Activated CD4-positive, CD25-positive, alpha-beta regulatory T cell (primary cell): Measurements from ENCODE around the gene ZNF618.

ENCODE experiments used
- DNase-seq, 4 experiments: peaks; one replicate each; lab custom pipeline; 2025; lab: John Stamatoyannopoulos, UW

ZNF618 gene

GRCh38 chr9:113934167-113934828 lies 58.2 kb downstream of the ZNF618 start:
- no peak for DNase-seq

GRCh38 chr9:113934829-113935676 lies 58.9 kb downstream of the ZNF618 start:
- no peak for DNase-seq

GRCh38 chr9:113935677-113936380 lies 59.7 kb downstream of the ZNF618 start:
- DNase-seq, result no peak

- DNase-seq, result no peak
Measured at GRCh38 chr9:113940077-113940476, 64.0 kb downstream of the ZNF618 start.

GRCh38 chr9:113941056-113941455 lies 64.9 kb downstream of the ZNF618 start:
- DNase-seq, result no peak

- no peak for DNase-seq
Measured at GRCh38 chr9:113941526-113941925, 65.4 kb downstream of the ZNF618 start.

- no peak for DNase-seq
Measured at GRCh38 chr9:113943112-113944009, 67.3 kb downstream of the ZNF618 start.

GRCh38 chr9:113945784-113946183 lies 69.7 kb downstream of the ZNF618 start:
- no peak for DNase-seq

- no peak for DNase-seq
Measured at GRCh38 chr9:113946496-113947115, 70.5 kb downstream of the ZNF618 start.

GRCh38 chr9:113947941-113948340 lies 71.8 kb downstream of the ZNF618 start:
- no peak for DNase-seq

GRCh38 chr9:113948891-113949570 lies 72.9 kb downstream of the ZNF618 start:
- DNase-seq, result no peak

- DNase-seq, result no peak
Measured at GRCh38 chr9:113949571-113950078, 73.5 kb downstream of the ZNF618 start.

- DNase-seq, result no peak
Measured at GRCh38 chr9:113950195-113951031, 74.3 kb downstream of the ZNF618 start.

GRCh38 chr9:113951032-113951372 lies 74.9 kb downstream of the ZNF618 start:
- no peak for DNase-seq

- no peak for DNase-seq
Measured at GRCh38 chr9:113952676-113953075, 76.6 kb downstream of the ZNF618 start.

GRCh38 chr9:113953531-113953930 lies 77.4 kb downstream of the ZNF618 start:
- DNase-seq, result no peak

GRCh38 chr9:113954591-113954990 lies 78.5 kb downstream of the ZNF618 start:
- no peak for DNase-seq

- DNase-seq, result no peak
Measured at GRCh38 chr9:113955076-113955752, 79.1 kb downstream of the ZNF618 start.

- DNase-seq, result no peak
Measured at GRCh38 chr9:113956901-113957300, 80.8 kb downstream of the ZNF618 start.
